HCT116 (cell line): ENCODE results near the gene SOBP. TPM values are rescaled to one million over a fixed set of nuclear protein-coding genes. Genes with fewer than 3 reads are reported as not detected.

ENCODE experiments used
- ATAC-seq: fragments of 200-7000 bp; cut with Tn5 transposase; 2 replicates; pipeline ENCODE4 v1.9.1; 2020; ENCODE audit warnings: mild to moderate bottlenecking, moderate library complexity
- BruUV-seq: library from RNA; stranded (reverse); fragments of 400-500 nt; replicated peaks from 2 replicates; lab custom pipeline; 2021; lab: Mats Ljungman, UMichigan
- CTCF ChIA-PET: fragments of 300-600 bp; sonication (Branson Sonifier 250); formaldehyde crosslinking; loops from one replicate; lab custom pipeline; 2021; ENCODE audit warnings: antibody characterized with exemption; lab: Charles Lee
- POLR2A ChIA-PET: fragments of 300-600, 350-600 bp; sonication (Branson Sonifier 250); formaldehyde crosslinking; loops from one replicate; lab custom pipeline; 2021; ENCODE audit warnings: antibody characterized with exemption; lab: Charles Lee
- RAD21 ChIA-PET, 2 experiments: fragments of 300-600 bp; sonication (Branson Sonifier 250); formaldehyde crosslinking; loops; one replicate each; lab custom pipeline; 2023; ENCODE audit warnings: low total read pairs in 2 of 2; ENCODE audit not compliant: uncharacterized antibody in 2 of 2, unreplicated experiment in 2 of 2, low non-redundant PET in 1 of 2; lab: Charles Lee
- DNase-seq: peaks from one replicate; pipeline ENCODE4 v3.0.0-alpha.2; 2010; ENCODE audit warnings: low read depth, low spot score
- H2AFZ ChIP-seq: fragments of 200-600 bp; shearing (Covaris generic), sonication (generic); 2 replicates; pipeline ENCODE4 v1.6.1; 2017; ENCODE audit warnings: low read depth, mixed run types, mixed read lengths, antibody characterized with exemption, low read length; ENCODE audit not compliant: poor library complexity, severe bottlenecking
- H3K27ac ChIP-seq: 2 replicates; pipeline ENCODE4 v1.5.1; 2012; ENCODE audit warnings: low read depth, low read length
- H3K27me3 ChIP-seq: fragments of 200-600 bp; sonication (generic); 2 replicates; pipeline ENCODE4 v1.6.1; 2016; ENCODE audit warnings: mixed run types, low read length, mixed read lengths; ENCODE audit not compliant: insufficient read depth
- H3K36me3 ChIP-seq, 2 experiments: fragments of 200-500 bp in 1 of 2; fragments of 200-600 bp in 1 of 2; sonication (Bioruptor generic) in 1 of 2; sonication (generic) in 1 of 2; 2 replicates each; pipeline versions ENCODE4 v1.5.1 to v1.6.1; 2014 to 2016; ENCODE audit warnings: low read length in 2 of 2, inconsistent platforms in 1 of 2, mixed read lengths in 1 of 2, mixed run types in 1 of 2; ENCODE audit not compliant: insufficient read depth in 2 of 2, control insufficient read depth in 1 of 2
- H3K4me1 ChIP-seq, 2 experiments: fragments of 200-600 bp in 1 of 2; sonication (generic) in 1 of 2; 2 replicates each; pipeline versions ENCODE4 v1.5.1 to v1.6.1; 2012 to 2017; ENCODE audit warnings: low read length in 2 of 2, inconsistent platforms in 1 of 2, mild to moderate bottlenecking in 1 of 2, mixed read lengths in 1 of 2, mixed run types in 1 of 2, moderate library complexity in 1 of 2; ENCODE audit not compliant: insufficient read depth in 2 of 2, control insufficient read depth in 1 of 2
- H3K4me2 ChIP-seq: fragments of 200-600 bp; sonication (generic); 2 replicates; pipeline ENCODE4 v1.6.1; 2017; ENCODE audit warnings: mixed run types, low read length, mixed read lengths
- H3K4me3 ChIP-seq, 2 experiments: fragments of 200-600 bp in 1 of 2; sonication (generic) in 1 of 2; replicated peaks in 1 of 2; 2 replicates each; pipeline ENCODE4 v1.5.1; 2011 to 2016; ENCODE audit warnings: low read length in 2 of 2, control low read depth in 1 of 2, low read depth in 1 of 2, mild to moderate bottlenecking in 1 of 2, mixed read lengths in 1 of 2, mixed run types in 1 of 2
- H3K79me2 ChIP-seq: fragments of 200-600 bp; sonication (generic); 2 replicates; pipeline ENCODE4 v1.6.1; 2017; ENCODE audit warnings: mild to moderate bottlenecking, mixed run types, low read length, moderate library complexity, mixed read lengths; ENCODE audit not compliant: insufficient read depth
- H3K9ac ChIP-seq: fragments of 200-600 bp; sonication (generic); 2 replicates; pipeline ENCODE4 v1.6.1; 2016; ENCODE audit warnings: low read length, mixed read lengths
- H3K9me2 ChIP-seq: fragments of 200-600 bp; sonication (generic), shearing (Covaris generic); 2 replicates; pipeline ENCODE4 v1.6.1; 2017; ENCODE audit warnings: mixed run types, mild to moderate bottlenecking, moderate library complexity; ENCODE audit not compliant: insufficient read depth
- H3K9me3 ChIP-seq, 2 experiments: fragments of 200-500 bp in 1 of 2; fragments of 200-600 bp in 1 of 2; sonication (Bioruptor generic) in 1 of 2; sonication (generic) in 1 of 2; 2 replicates each; pipeline ENCODE4 v1.6.1; 2014 to 2017; ENCODE audit warnings: low read length in 2 of 2, mixed read lengths in 2 of 2, inconsistent platforms in 1 of 2, low read depth in 1 of 2, mild to moderate bottlenecking in 1 of 2, mixed run types in 1 of 2, moderate library complexity in 1 of 2; ENCODE audit not compliant: control insufficient read depth in 1 of 2, insufficient read depth in 1 of 2
- H4K20me1 ChIP-seq: fragments of 200-600 bp; sonication (generic), shearing (Covaris generic); 2 replicates; pipeline ENCODE4 v1.6.1; 2017; ENCODE audit warnings: mixed run types, mild to moderate bottlenecking, moderate library complexity; ENCODE audit not compliant: insufficient read depth
- ATF3 ChIP-seq: IDR thresholded peaks from 2 replicates; pipeline ENCODE4 v1.6.1; 2012
- CBX3 ChIP-seq: IDR thresholded peaks from 2 replicates; pipeline ENCODE4 v1.6.1; 2012; ENCODE audit warnings: low read depth
- CEBPB ChIP-seq: IDR thresholded peaks from 2 replicates; pipeline ENCODE4 v1.6.1; 2012; ENCODE audit warnings: low read depth
- CTCF ChIP-seq, 3 experiments: fragments of 200-600 bp in 1 of 3; sonication (generic) in 1 of 3; IDR thresholded peaks in 2 of 3; conservative IDR thresholded peaks in 1 of 3; 2 replicates each; pipeline ENCODE4 v1.5.1; 2012 to 2017; ENCODE audit warnings: low read depth in 2 of 3, low read length in 2 of 3, antibody characterized with exemption in 1 of 3, borderline replicate concordance in 1 of 3, control low read depth in 1 of 3, mild to moderate bottlenecking in 1 of 3, mixed read lengths in 1 of 3, mixed run types in 1 of 3, moderate library complexity in 1 of 3; ENCODE audit not compliant: insufficient read depth in 1 of 3
- EZH2 ChIP-seq: fragments of 200-600 bp; sonication (generic); IDR thresholded peaks from 2 replicates; pipeline ENCODE4 v1.6.1; 2017; ENCODE audit warnings: antibody characterized with exemption, mixed run types
- JUND ChIP-seq: IDR thresholded peaks from 2 replicates; pipeline ENCODE4 v1.6.1; 2012
- POLR2A ChIP-seq: IDR thresholded peaks from 2 replicates; pipeline ENCODE4 v1.7.0; 2011; ENCODE audit warnings: borderline replicate concordance; ENCODE audit not compliant: insufficient read depth, insufficient read length; ENCODE audit errors: extremely low read depth
- SIN3A ChIP-seq: IDR thresholded peaks from 2 replicates; pipeline ENCODE4 v1.6.1; 2012; ENCODE audit warnings: low read depth
- ZFX ChIP-seq: fragments of 450-650 bp; IDR thresholded peaks from 2 replicates; pipeline ENCODE4 v1.6.1; 2017
- intact Hi-C: fragments of 100-400 bp; cut with micrococcal nuclease; formaldehyde crosslinking; loops from 2 replicates; pipeline ENCODE4 v1.10.0; 2022
- total RNA-seq: library from RNA; stranded (reverse); gene quantifications from one replicate; pipeline ENCODE4 v1.2.1, GENCODE V29; 2021; ENCODE audit not compliant: unreplicated experiment

Gene SOBP
- total RNA-seq, 1 experiment from 2014 or later = 2.6 TPM

- ChIA-PET CTCF (no interaction called here), RAD21 (no interaction called here), POLR2A (no interaction called here)
- Histone ChIP-seq H3K79me2 (no peaks in the 10 kb centered on the region), H3K9ac (no peak overlapping the region), H3K27ac (no peak overlapping the region), H2AFZ (no peak overlapping the region), H3K4me3 (no peak overlapping the region), H4K20me1 (no peaks in the 10 kb centered on the region), H3K27me3 (no peaks in the 10 kb centered on the region), H3K4me1 (no peaks in the 10 kb centered on the region), H3K9me2 (no peaks in the 10 kb centered on the region), H3K9me3 (no peaks in the 10 kb centered on the region), H3K4me2 (no peak overlapping the region), H3K36me3 (no peaks in the 10 kb centered on the region)
- intact Hi-C loops = no loop called here
- DNase-seq (no peak), ATAC-seq (no peak)
- BruUV-seq = no TSS peak
- TF ChIP-seq EZH2 (no peak), SIN3A (no peak), ZFX (no peak), JUND (no peak), CBX3 (no peak), CTCF (IDR thresholded peaks at IDR 0.05 in 2 of 3, conservative IDR thresholded peaks at IDR 0.05 in 1 of 3; ENCODE audit: borderline replicate concordance in 1 of 3, insufficient read depth in 1 of 3, low read depth in 2 of 3, low read length in 2 of 3) (no peak), CEBPB (no peak)
Measured at GRCh38 chr6:107545763-107546162, 55.8 kb downstream of the SOBP start.

DNA sequence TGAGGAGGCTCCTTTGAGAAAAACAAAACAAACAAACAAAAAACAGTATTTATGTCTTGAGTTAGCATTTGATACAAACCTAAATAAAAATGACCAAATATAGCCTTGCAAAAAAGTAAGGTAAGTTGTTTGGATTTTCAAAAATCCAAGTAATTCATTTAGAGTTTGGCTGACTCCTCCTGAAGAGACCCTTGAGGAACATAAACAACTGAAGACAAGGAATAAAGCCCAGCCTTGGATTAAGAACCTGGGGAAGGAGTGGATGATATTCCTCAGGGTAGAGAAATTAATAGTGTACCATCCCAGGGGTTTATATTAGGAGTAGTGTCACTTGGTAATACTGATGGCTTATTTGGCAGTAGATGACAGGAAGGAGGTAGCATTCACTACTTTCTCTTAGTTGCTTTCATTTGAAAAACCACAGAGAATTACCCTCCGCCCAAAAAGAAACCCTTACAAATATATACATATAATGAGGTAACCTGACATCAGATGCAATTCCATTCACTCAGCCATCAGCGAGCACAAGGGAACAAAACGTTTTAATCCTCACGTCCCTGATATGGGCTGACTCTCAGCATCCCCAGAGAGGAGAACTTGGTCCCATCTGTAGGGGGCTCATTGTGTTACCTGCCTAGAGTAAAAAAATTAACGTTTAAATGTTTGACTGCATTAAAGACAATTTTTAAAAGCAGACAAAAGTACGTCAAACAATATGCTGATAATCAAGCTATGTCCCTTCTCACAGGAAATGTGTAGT is 57.0 kb downstream of the SOBP start:
- DNase-seq (no peak), ATAC-seq (no peak)
- Histone ChIP-seq H3K4me1 (no peaks in the 10 kb centered on the region), H3K9me3 (no peaks in the 10 kb centered on the region), H3K27ac (no peak overlapping the region), H4K20me1 (no peaks in the 10 kb centered on the region), H3K36me3 (no peaks in the 10 kb centered on the region), H3K27me3 (no peaks in the 10 kb centered on the region), H3K4me2 (no peak overlapping the region), H3K4me3 (no peak overlapping the region), H3K9me2 (no peaks in the 10 kb centered on the region), H3K79me2 (no peaks in the 10 kb centered on the region), H3K9ac (no peak overlapping the region)
- POLR2A ChIA-PET = no interaction called here
- intact Hi-C loops = no loop called here
- CTCF ChIA-PET = no interaction called here
- RAD21 ChIA-PET = no interaction called here
- no TSS peak for BruUV-seq
- TF ChIP-seq ATF3 (no peak), POLR2A (no peak)
- TF ChIP-seq, all 23 proteins: peak for 0
- H2AFZ ChIP-seq = no peak overlapping the region
